NCI-H2227 (cell line): ENCODE measurements around the gene IDUA.
A peak's percentile ranks its signal among the peaks of the same experiment; 100 is the strongest.
"Not testable (repeated sequence)": the region's sequence is repeated elsewhere in the genome, so short reads cannot be mapped to it uniquely, and the experiment has no call there.

Source experiments
- DNase-seq: peaks from one replicate; lab custom pipeline; 2025; ENCODE audit not compliant: unreplicated experiment; lab: John Stamatoyannopoulos, UW

IDUA gene

GRCh38 chr4:1043162-1043561 is 56.3 kb downstream of the IDUA start:
- DNase-seq: no peak

DNA sequence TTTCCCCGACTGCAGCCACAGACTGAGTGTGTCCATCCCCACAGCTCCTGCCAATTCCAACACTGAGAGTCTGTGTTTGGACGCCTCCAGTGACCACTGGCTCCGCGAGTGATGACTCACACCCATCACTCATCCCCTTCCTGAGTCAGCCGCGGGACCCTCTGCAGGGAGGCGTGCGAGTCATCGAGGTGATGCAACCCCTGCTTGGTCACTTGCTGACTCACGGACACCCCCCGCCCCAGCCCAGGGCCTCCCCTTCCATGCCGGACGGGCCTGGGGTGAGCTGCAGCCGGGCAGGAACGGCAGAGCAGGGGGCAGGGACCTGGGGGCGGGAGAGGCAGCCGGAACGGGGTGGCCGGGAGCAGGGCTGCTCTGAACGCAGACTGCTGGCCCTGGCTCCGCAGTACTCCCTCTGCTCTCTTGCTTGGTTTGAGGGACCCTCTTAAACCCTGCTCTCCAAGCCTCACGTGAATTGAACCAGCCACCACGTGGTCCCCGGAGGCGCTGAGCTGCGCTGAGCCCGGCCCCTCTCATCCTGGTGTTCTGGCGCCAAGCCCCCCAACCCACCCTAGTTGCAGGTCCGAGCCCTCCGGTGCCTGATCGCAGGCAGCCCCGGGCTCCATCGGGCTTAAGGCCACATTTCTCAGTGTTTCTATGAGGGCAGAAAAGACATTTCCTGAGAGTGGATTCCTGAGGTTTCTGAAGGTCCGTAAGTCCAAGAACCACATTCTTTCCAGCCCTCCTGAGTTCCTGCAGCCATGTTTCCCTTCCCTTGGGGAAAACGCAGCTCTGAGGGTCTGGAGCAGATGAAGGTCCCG is 57.0 kb downstream of the IDUA start:
- no peak for DNase-seq

DNA sequence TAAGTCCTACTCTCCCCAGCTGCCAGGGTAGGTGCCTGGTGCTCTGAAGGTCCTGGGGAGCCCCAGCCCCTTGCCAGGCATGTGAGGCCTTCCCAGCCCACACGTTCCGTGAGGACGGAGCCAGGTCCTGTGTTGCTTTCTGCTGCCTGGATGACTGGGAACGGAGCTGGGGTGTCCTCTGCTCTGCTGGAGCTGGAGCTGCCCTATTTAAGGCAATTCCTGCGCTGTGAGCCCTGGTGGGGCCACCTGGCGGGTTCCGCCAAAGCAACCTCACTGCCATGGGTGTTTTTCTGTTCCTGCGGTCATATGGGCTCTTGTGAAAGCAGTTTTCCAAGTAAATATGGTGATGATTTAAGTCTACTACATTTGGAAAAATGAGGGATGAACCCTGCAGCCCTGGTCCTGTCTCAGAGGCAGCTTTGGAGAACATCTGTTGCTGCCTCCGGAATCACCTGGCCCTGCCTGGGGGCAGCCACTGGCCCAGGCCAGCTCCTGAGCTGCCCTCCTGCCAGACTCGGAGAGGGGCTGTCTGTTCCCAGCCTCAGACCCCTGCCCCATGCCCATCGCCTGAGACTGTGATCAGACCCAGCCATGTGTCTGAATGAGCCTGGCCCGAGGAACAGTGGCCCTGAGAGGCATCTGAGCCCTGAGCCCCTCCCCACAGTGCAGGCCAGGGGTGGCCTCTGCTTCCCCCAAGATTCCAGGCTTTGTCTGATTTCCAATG is 57.8 kb downstream of the IDUA start:
- no peak for DNase-seq

DNA sequence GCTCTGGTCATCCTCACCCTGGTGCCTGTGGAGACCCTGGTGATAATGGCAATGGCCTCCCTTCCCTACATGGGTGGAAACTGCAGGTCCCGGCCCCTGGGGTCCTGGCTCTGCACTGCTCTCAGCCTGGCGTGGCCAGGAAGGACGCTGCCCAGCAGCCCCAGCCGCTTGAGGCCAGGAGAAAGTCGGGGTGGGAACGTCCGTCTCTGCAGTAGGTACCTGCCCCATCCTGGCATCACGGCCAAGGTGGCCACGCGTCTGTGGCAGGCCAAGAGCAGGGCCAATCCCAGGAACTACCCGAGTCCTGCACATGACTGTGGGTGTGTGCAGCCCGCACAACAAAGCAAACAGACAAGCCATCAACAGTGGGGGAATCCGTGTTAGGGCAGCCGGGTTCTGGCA is 58.4 kb downstream of the IDUA start:
- DNase-seq: no peak

GRCh38 chr4:1045595-1046201 is 58.9 kb downstream of the IDUA start:
- DNase-seq: peak; percentile 16

GRCh38 chr4:1046581-1047011 is 59.8 kb downstream of the IDUA start:
- peak; percentile 68 for DNase-seq

GRCh38 chr4:1047106-1047975 is 60.5 kb downstream of the IDUA start:
- no peak for DNase-seq

DNA sequence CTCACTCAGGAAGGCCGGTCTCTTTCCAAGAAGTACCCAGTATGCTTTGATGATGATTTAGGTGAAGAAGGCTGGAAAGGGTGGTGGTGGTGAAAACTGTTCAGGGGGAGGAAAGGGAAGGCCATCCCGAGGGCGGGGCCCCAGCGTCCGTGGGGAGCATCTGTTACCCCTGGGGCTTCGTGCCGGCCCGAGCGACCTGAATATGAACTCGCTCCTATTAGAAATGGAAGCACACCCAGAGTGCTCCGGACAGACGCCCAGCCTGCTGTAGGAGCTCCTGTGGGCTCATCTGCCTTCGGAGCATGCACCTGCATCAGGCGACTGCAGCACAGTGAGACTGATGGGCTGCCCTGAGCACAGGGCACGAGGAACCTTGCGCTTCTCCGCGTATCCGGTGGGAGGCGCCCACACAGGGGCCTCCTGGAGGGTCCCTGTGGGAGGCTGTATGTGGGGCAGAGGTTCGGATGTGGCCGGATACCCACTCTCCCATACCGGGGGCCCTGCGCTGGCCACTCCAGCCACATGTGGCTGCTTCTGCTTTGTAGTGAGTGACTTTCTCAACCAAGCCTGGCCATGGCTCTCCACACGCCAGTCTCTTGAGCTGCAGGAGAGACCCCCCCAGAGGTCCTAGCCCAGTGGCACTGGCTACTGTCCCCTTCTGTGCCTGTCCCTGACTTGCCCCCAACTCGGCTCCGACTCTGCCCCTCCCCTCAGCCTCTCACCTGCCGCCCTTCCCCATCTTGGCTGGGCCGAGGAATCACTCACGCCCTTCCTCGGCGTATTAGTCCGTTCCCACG is 61.3 kb downstream of the IDUA start:
- no peak for DNase-seq

GRCh38 chr4:1048773-1049590 is 62.1 kb downstream of the IDUA start:
- no peak for DNase-seq

- DNase-seq: no peak
These were observed 62.7 kb downstream of the IDUA start for GRCh38 chr4:1049591-1049905.

DNA sequence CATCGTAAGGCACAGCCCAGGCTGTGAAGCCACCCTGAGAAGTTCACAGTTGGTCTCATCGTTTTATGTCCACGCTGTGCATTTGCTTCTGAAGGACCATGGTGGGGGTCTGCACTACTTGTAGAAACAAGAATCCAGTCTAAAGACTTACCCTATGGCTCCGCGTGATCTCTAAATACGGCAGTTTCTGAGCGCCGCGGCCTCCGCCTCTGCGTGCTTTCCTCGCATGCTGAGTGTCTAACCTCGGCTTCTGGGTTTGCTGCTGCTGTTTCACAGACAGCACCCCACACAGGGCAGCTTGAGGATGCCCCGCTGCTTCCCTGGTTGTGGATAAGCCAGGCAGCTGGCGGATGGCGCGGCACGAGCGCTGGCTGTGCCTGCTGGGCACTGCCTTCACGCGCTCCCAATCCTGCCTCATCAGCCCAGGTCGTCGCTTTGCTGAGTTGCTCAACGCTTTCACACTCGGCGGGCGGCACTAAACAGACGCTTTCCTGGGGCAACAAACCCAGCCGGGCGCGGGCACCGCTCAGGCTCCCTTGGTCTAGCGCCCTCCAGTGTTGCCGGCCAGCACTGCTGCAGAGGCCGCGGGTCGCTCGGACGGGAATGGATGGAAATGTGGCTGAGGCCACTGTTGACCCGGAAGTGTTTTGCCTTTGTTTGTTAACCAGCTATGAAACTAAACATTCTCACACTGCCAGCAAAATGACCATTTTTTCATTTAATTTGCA is 63.8 kb downstream of the IDUA start:
- DNase-seq: no peak

- DNase-seq: no peak
These were observed 64.6 kb downstream of the IDUA start for GRCh38 chr4:1051472-1051871.

DNA sequence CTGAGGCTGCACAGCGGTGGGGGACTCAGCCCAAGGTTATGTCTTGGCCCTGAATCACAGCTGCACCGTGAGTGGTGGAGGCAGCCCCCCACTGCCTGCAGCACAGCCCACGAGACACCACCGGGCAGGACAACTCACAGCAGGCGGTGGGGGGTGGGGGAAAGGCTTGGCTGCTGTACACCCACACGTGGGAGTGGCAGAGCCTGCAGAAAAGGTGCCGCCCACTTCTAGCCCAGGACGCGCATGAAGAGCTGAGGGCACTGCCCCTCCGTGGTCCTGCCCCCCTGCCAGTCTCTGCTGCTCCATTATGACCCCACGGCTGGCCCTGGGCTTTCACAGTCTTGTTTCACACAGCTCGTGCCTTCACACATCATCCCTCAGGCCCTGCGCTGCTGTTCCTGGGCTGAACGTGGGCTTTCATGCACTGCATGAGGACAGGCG is 65.4 kb downstream of the IDUA start:
- no peak for DNase-seq

DNA sequence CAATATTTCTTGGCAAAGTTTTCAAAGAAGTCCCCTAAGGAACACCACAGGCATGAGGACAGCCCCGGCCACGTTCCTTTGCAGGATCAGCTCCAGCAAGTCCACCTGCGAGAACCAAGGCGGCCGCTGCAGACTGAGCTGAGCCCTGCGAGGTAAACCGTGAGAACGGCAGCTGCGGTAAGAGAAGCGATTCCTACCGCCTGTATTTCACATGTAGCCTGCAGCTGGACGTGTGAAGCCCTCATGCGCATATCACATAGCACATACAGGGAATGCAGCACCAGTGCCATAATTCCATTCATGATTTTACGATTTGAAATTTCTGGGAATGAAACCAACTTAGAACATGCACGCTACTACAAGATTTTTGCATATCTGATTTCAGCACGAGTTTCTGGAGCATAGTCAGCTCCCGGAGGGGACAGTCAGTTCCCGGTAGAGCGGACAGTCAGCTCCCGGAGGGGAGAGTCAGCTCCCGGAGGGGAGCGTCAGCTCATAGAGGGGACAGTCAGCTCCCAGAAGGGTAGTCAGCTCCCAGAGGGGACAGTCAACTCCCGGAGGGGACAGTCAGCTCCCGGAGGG is 66.3 kb downstream of the IDUA start:
- peak; percentile 6 for DNase-seq

GRCh38 chr4:1053891-1054290 is 67.0 kb downstream of the IDUA start:
- DNase-seq: not testable (repeated sequence)
